Mesenchymal stem cell (in vitro differentiated cells and primary cell): ENCODE measurements around the gene TIMM22.
"Not testable (repeated sequence)": the region's sequence is repeated elsewhere in the genome, so short reads cannot be mapped to it uniquely, and the experiment has no call there.

ENCODE experiments used
- DNase-seq: peaks from one replicate; pipeline ENCODE4 v3.0.0-alpha.2; 2013
- H2AFZ ChIP-seq: one replicate; pipeline ENCODE4 v1.6.1; 2013; ENCODE audit warnings: low read depth, mild to moderate bottlenecking, control low read depth, inconsistent platforms, low read length, moderate library complexity
- H2AK5ac ChIP-seq: 2 replicates; pipeline ENCODE4 v1.6.1; 2013; ENCODE audit warnings: low read length, moderate library complexity, mild to moderate bottlenecking, inconsistent platforms; ENCODE audit not compliant: severe bottlenecking
- H2BK120ac ChIP-seq: one replicate; pipeline ENCODE4 v1.6.1; 2013; ENCODE audit warnings: low read depth, mild to moderate bottlenecking, inconsistent platforms, low read length, moderate library complexity
- H2BK12ac ChIP-seq, 2 experiments: one replicate each; pipeline ENCODE4 v1.6.1; 2013; ENCODE audit warnings: inconsistent platforms in 2 of 2, low read length in 2 of 2, mild to moderate bottlenecking in 2 of 2, moderate library complexity in 2 of 2, control low read depth in 1 of 2
- H2BK15ac ChIP-seq: one replicate; pipeline ENCODE4 v1.6.1; 2013; ENCODE audit warnings: mild to moderate bottlenecking, low read depth, inconsistent platforms; ENCODE audit not compliant: poor library complexity, severe bottlenecking
- H2BK5ac ChIP-seq: 2 replicates; pipeline ENCODE4 v1.6.1; 2013; ENCODE audit warnings: low read depth, mild to moderate bottlenecking, low read length, control low read depth, inconsistent platforms; ENCODE audit not compliant: poor library complexity, severe bottlenecking
- H3K14ac ChIP-seq, 2 experiments: one replicate each; pipeline ENCODE4 v1.6.1; 2013; ENCODE audit warnings: inconsistent platforms in 2 of 2, low read length in 2 of 2, control low read depth in 1 of 2, mild to moderate bottlenecking in 1 of 2, moderate library complexity in 1 of 2
- H3K18ac ChIP-seq, 2 experiments: one replicate each; pipeline ENCODE4 v1.6.1; 2013; ENCODE audit warnings: inconsistent platforms in 2 of 2, low read length in 2 of 2, control low read depth in 1 of 2, low read depth in 1 of 2, mild to moderate bottlenecking in 1 of 2
- H3K23ac ChIP-seq, 2 experiments: one replicate each; pipeline ENCODE4 v1.6.1; 2013; ENCODE audit warnings: inconsistent platforms in 2 of 2, low read length in 2 of 2, mild to moderate bottlenecking in 2 of 2, moderate library complexity in 2 of 2, control low read depth in 1 of 2
- H3K27ac ChIP-seq: 2 replicates; pipeline ENCODE4 v1.5.1; 2013; ENCODE audit warnings: mild to moderate bottlenecking, moderate library complexity, low read length, control low read depth, inconsistent platforms; ENCODE audit not compliant: poor library complexity, severe bottlenecking
- H3K27me3 ChIP-seq, 2 experiments: 2 replicates each; pipeline versions ENCODE4 v1.6.1 to v1.7.0; 2013; ENCODE audit warnings: low read length in 2 of 2, mild to moderate bottlenecking in 2 of 2, moderate library complexity in 2 of 2, control low read depth in 1 of 2, inconsistent platforms in 1 of 2; ENCODE audit not compliant: control insufficient read depth in 1 of 2, insufficient read depth in 1 of 2
- H3K36me3 ChIP-seq, 2 experiments: 2 replicates each; pipeline versions ENCODE4 v1.6.1 to v1.7.0; 2013; ENCODE audit warnings: low read length in 2 of 2, control low read depth in 1 of 2, inconsistent platforms in 1 of 2, low read depth in 1 of 2, mild to moderate bottlenecking in 1 of 2; ENCODE audit not compliant: insufficient read depth in 2 of 2, control insufficient read depth in 1 of 2
- H3K4ac ChIP-seq, 2 experiments: one replicate each; pipeline ENCODE4 v1.6.1; 2013; ENCODE audit warnings: inconsistent platforms in 2 of 2, low read length in 2 of 2, mild to moderate bottlenecking in 2 of 2, moderate library complexity in 2 of 2, control low read depth in 1 of 2, low read depth in 1 of 2
- H3K4me1 ChIP-seq: 2 replicates; pipeline ENCODE4 v1.6.1; 2013; ENCODE audit warnings: low read depth, low read length, control low read depth; ENCODE audit not compliant: control insufficient read depth, insufficient read depth
- H3K4me2 ChIP-seq: 2 replicates; pipeline ENCODE4 v1.6.1; 2013; ENCODE audit warnings: low read length, mild to moderate bottlenecking, inconsistent platforms; ENCODE audit not compliant: poor library complexity, severe bottlenecking
- H3K4me3 ChIP-seq, 2 experiments: 2 replicates each; pipeline versions ENCODE4 v1.5.1 to v1.7.0; 2013; ENCODE audit warnings: low read length in 2 of 2, mild to moderate bottlenecking in 2 of 2, control low read depth in 1 of 2, low read depth in 1 of 2; ENCODE audit not compliant: insufficient read depth in 1 of 2
- H3K79me1 ChIP-seq: replicated peaks from 2 replicates; pipeline ENCODE4 v1.6.1; 2013; ENCODE audit warnings: mild to moderate bottlenecking, control low read depth, low read length, inconsistent platforms; ENCODE audit not compliant: poor library complexity, severe bottlenecking
- H3K9ac ChIP-seq: 2 replicates; pipeline ENCODE4 v1.7.0; 2013; ENCODE audit warnings: mild to moderate bottlenecking, low read length, moderate library complexity
- H3K9me3 ChIP-seq: 2 replicates; pipeline ENCODE4 v1.7.0; 2013; ENCODE audit warnings: mild to moderate bottlenecking, low read length; ENCODE audit not compliant: control insufficient read depth
- H4K8ac ChIP-seq: one replicate; pipeline ENCODE4 v1.6.1; 2013; ENCODE audit warnings: inconsistent platforms, mild to moderate bottlenecking, low read length, moderate library complexity
- H4K91ac ChIP-seq: one replicate; pipeline ENCODE4 v1.6.1; 2013; ENCODE audit warnings: mild to moderate bottlenecking, low read length, inconsistent platforms
- WGBS: methylation state at CpG from one replicate; pipeline ENCODE4 v1.1.7; 2013; ENCODE audit warnings: mixed read lengths; 5-methylcytosine and 5-hydroxymethylcytosine counted together

The TIMM22 gene

DNA sequence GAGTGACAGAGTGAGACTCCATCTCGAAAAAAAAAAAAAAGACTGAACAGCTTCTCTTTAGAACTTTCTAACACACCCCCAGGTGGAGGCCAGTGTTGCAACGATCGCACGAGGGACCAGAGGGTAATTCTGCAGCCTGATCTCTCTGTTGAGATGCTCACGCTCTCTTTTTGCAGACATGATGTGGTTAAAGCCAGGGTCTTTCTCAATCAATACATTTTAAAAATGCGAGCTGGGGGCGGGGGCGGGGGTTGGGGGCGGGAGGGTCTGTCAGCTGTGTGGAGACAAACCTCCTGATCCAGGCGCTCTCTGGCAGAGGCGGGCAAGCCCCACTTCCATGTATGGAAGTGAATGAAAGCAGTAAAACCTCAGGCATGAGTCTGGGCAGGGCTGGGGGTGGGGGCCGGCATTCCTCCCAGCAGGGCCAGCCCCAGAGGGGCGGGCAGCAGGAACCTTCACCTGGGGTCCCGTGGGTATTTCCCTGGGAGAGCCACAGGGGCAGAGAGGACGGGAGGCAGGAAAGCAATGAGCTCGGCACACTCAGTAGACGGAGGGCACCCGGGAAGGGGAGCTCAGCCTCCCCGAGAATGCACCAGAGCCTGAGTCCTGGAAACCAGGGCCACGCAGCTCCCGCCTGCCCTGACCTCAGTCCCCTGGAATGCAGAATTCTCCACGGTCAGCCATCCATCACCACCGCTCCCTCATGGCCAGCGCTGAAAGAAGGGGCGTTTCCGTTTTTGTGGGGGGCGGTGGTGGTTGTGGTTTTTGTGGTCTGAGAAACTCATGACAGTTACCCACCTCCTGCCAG is 45.4 kb upstream of the TIMM22 start:
- Histone ChIP-seq H2BK12ac (peak overlapping the region; percentile 15 to 59), H4K91ac (peak overlapping the region; percentile 97), H3K36me3 (peaks cover 0 to 14% of the 10 kb centered on the region in 2 experiments), H3K27me3 (peaks cover 0 to 14% of the 10 kb centered on the region in 2 experiments), H3K23ac (peak overlapping the region in 1 of 2 experiments; percentile 40), H2BK120ac (peak overlapping the region; percentile 75), H3K79me1 (peaks cover 10% of the 10 kb centered on the region), H3K4me1 (peaks cover 36% of the 10 kb centered on the region), H3K9me3 (no peaks in the 10 kb centered on the region), H2BK5ac (peak overlapping the region; percentile 98), H2AFZ (no peak overlapping the region), H2AK5ac (peak overlapping the region; percentile 95), H3K4me3 (no peak overlapping the region), H3K18ac (peak overlapping the region; percentile 45 to 71), H4K8ac (peak overlapping the region; percentile 59), H3K4ac (peak overlapping the region; percentile 35 to 47), H3K9ac (peak overlapping the region; percentile 61), H2BK15ac (peak overlapping the region; percentile 98), H3K27ac (peak overlapping the region; percentile 97), H3K14ac (no peak overlapping the region), H3K4me2 (peak overlapping the region; percentile 2)
- peak; percentile 94 for DNase-seq
- 0% methylated on average over 17 of the region's 27 CpGs for WGBS

DNA sequence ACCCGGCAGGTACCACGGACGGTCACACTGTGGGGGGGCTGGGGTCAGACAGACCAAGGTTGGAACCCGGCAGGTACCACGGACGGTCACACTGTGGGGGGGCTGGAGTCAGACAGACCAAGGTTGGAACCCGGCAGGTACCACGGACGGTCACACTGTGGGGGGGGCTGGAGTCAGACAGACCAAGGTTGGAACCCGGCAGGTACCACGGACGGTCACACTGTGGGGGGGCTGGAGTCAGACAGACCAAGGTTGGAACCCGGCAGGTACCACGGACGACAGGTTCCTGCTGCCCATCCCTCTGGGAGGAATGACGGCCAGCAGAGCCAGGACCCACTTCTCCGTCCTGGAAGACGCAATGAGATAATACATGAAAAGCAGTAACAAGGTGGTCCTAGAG is 44.3 kb upstream of the TIMM22 start:
- Histone ChIP-seq H2BK12ac (peak overlapping the region; percentile 17 to 71), H2AK5ac (peak overlapping the region; percentile 99), H3K4me1 (peaks cover 40% of the 10 kb centered on the region), H3K18ac (peak overlapping the region; percentile 52 to 73), H3K27me3 (peaks cover 0 to 19% of the 10 kb centered on the region in 2 experiments), H4K8ac (peak overlapping the region; percentile 57)
- H2BK120ac ChIP-seq, H3K4me2 ChIP-seq, H3K4me3 ChIP-seq, DNase-seq, H3K4ac ChIP-seq, H3K14ac ChIP-seq, H2BK5ac ChIP-seq, H2BK15ac ChIP-seq, H3K9me3 ChIP-seq, H3K79me1 ChIP-seq, H3K23ac ChIP-seq, H3K36me3 ChIP-seq, H2AFZ ChIP-seq, H3K9ac ChIP-seq, H4K91ac ChIP-seq, H3K27ac ChIP-seq: not testable (repeated sequence)
- WGBS = 93% methylated on average over 18 of the region's 18 CpGs

DNA sequence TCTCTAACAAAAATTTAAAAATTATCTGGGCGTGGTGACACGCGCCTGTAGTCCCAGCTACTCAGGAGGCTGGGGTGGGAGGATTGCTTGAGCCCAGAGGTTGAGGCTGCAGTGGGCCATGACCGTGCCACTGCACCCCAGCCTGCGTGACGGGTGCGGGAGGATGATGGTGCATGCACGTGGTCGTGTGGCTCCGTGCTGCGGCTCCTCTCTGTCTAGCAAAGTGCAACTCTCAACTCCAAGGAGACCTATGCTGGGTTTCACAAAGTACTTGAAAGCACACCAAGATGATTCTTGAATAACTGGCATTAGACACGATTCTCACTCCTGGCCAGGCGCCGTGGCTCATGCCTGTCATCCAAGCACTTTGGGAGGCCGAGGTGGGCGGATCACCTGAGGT is 43.2 kb upstream of the TIMM22 start:
- peak overlapping the region in 1 of 2 experiments; percentile 18 for H3K4me3 ChIP-seq
- no peak for DNase-seq
- H2BK12ac ChIP-seq = peak overlapping the region; percentile 17 to 71
- peak overlapping the region; percentile 62 for H4K91ac ChIP-seq
- H3K4me2 ChIP-seq = no peak overlapping the region
- peaks cover 0 to 16% of the 10 kb centered on the region in 2 experiments for H3K36me3 ChIP-seq
- H3K4me1 ChIP-seq = peaks cover 42% of the 10 kb centered on the region
- WGBS = 95% methylated on average over 16 of the region's 16 CpGs
- no peak overlapping the region for H3K23ac ChIP-seq
- no peak overlapping the region for H2BK15ac ChIP-seq
- peaks cover 0 to 19% of the 10 kb centered on the region in 2 experiments for H3K27me3 ChIP-seq
- H3K79me1 ChIP-seq = peaks cover 11% of the 10 kb centered on the region
- H2BK5ac ChIP-seq = no peak overlapping the region
- no peak overlapping the region for H3K14ac ChIP-seq
- no peak overlapping the region for H3K9ac ChIP-seq
- H3K9me3 ChIP-seq = no peaks in the 10 kb centered on the region
- H4K8ac ChIP-seq = peak overlapping the region; percentile 40
- H2AK5ac ChIP-seq = peak overlapping the region; percentile 79
- H2AFZ ChIP-seq = no peak overlapping the region
- H3K4ac ChIP-seq = peak overlapping the region in 1 of 2 experiments; percentile 6
- peak overlapping the region in 1 of 2 experiments; percentile 52 for H3K18ac ChIP-seq
- peak overlapping the region; percentile 23 for H2BK120ac ChIP-seq
- H3K27ac ChIP-seq = peak overlapping the region; percentile 98

DNA sequence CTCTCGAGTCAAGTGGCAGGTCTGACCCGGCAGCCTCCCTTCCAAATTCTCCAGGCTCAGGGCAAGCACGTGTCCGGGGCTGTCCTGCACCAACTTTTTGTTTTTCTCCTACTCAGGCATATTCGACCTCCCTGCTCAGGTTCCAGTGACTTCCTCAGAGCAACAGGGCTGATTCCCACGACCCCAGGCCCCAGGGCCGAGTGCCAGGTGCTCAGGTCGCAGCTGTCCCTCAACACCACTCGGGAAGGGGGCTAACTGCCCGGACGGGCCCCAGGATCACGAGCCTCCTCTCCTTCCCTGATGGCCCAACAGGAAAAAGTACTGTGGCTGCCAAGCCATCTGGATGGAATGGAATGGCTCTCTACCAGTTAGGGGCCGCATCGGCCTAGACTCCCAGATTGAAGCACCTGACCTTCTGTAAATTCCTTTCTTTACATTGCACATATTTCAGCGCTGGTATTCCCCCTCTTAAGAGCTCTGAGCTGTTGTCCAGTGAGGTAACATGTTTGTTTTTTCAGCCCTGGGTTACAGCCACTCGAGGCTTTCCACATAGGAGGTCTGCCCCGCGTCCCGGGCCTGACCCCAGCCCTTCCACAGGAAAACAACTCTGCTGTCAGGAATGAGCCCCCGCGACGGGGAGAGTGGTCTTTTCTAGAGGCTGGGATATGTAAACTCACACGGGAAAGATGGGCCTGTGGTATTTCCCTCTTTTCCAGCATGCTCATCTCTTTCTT is 42.3 kb upstream of the TIMM22 start:
- peaks cover 44% of the 10 kb centered on the region for H3K4me1 ChIP-seq
- H3K27me3 ChIP-seq = peaks cover 0 to 19% of the 10 kb centered on the region in 2 experiments
- H2BK15ac ChIP-seq = no peak overlapping the region
- no peak overlapping the region for H3K9ac ChIP-seq
- H2BK12ac ChIP-seq = peak overlapping the region; percentile 85 to 98
- peaks cover 0 to 22% of the 10 kb centered on the region in 2 experiments for H3K36me3 ChIP-seq
- no peak overlapping the region for H3K4me3 ChIP-seq
- H3K27ac ChIP-seq = peak overlapping the region; percentile 98
- 17% methylated on average over 23 of the region's 23 CpGs for WGBS
- peak overlapping the region; percentile 56 to 84 for H3K18ac ChIP-seq
- H3K79me1 ChIP-seq = peaks cover 14% of the 10 kb centered on the region
- peak overlapping the region; percentile 24 for H3K4me2 ChIP-seq
- peak overlapping the region; percentile 84 for H4K8ac ChIP-seq
- peak overlapping the region; percentile 96 for H4K91ac ChIP-seq
- H2AFZ ChIP-seq = no peak overlapping the region
- no peak overlapping the region for H3K23ac ChIP-seq
- H2BK5ac ChIP-seq = peak overlapping the region; percentile 99
- H3K4ac ChIP-seq = peak overlapping the region; percentile 74 to 86
- no peak overlapping the region for H3K14ac ChIP-seq
- peak; percentile 99 for DNase-seq
- peak overlapping the region; percentile 100 for H2AK5ac ChIP-seq
- peak overlapping the region; percentile 65 for H2BK120ac ChIP-seq
- H3K9me3 ChIP-seq = no peaks in the 10 kb centered on the region
